AG20443 (cell line): ENCODE measurements around the gene ALDH3B1.

ENCODE experiments used
- DNase-seq: peaks from one replicate; pipeline ENCODE4 v3.0.0; 2012; ENCODE audit warnings: low spot score, mixed read lengths

ALDH3B1 gene

DNA sequence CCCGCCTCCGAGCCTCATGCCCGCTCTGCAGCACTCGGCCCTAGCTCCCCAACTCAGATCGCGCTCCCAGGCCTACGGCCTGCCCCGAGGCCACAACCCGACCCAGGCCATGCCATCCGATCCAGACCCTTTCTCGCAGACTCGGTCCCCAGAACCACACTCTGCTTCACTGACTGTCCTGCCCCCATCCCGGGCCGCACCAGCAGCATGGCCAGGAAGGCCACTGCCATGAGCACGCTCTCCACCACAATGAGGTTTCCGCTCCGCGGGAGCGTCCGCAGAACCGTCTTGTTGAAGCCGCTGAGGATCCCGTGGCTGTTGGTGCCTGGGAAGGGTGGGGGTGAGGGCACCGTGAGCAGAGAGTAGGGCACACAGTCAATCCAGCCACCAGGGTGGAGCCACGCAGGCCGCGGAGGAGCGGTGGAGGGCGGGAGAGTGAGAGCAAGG lies 12.6 kb upstream of the ALDH3B1 start:
- DNase-seq: no peak

DNA sequence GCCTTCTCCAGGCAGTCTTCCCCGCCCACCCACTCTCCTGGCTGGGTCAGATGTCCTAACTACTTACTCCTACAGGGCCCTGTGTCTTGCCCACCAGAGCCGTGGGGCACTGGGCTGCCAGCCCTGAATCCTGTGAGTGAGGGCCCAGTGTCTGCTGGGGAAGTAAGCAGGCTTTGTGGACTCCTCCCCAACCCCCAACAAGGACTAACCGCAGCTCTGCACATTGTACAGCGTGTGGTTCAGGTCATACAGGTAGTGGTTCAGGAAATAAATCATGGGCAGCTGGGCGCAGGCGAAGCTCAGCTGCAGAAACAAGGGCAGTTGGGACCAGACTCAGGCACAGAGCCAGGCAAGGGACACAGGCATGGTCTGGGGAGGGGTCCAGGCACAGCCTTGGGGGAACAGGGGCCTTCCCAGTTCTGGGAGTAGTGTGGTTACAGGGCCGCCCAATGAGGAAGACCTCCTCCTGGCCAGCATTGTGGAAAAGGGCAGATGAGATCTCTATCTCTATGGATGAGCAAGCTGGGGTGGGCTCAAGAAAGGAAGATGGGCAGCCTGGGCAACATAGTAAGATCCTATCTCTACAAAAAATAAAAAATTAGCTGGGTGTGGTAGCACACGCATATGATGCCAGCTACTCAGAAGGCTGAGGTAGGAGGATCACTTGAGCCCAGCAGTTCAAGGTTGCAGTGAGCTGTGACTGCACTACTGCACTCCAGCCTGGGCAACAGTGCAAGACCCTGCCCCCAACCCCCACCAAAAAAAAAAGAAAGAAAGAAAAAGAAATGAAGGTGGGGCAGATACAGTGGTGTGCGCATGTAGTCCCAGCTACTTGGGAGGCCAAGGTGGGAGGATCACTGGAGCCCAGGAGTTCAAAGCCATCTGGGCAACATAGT lies 11.7 kb upstream of the ALDH3B1 start:
- no peak for DNase-seq

DNA sequence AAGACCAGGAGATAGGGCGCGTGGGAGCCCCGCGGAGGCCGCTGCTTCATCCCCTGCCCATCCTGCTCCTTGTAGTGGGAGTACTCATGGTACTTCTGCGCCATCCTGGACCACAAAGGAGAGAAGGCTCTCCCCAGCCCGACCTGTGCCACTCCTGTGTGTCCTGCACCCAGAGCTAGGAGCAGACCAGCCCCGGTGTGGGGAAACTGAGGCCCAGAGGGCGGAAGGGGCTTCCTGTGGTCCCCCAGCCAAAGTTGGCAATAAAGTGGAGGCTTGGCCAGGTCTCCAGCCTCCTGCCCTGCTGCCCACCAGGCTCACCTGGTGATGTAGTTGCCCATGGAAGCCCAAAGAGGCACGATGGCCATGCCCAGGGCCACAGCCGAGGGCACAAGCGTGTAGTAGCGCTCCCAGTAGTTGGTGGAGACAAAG lies 10.9 kb upstream of the ALDH3B1 start:
- no peak for DNase-seq

DNA sequence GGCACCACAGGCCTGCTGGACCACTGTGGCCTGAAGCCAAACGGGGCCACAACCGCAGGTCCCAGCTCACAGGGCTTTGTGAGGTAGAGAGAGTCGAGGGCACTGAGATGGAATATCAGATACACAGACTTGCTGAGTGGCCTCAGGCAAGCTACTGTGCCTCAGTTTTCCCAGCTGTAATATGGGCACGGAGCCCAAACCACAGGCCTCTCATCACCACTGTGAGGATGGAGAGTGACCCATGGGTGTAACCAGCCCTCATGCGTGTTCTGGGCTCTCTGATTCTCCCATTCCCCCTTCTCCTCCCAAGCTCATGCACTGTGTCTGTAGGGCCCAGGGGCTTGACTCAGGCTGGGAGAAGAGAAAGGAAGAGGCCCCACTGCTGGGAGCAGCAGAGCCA lies 10.4 kb upstream of the ALDH3B1 start:
- no peak for DNase-seq

DNA sequence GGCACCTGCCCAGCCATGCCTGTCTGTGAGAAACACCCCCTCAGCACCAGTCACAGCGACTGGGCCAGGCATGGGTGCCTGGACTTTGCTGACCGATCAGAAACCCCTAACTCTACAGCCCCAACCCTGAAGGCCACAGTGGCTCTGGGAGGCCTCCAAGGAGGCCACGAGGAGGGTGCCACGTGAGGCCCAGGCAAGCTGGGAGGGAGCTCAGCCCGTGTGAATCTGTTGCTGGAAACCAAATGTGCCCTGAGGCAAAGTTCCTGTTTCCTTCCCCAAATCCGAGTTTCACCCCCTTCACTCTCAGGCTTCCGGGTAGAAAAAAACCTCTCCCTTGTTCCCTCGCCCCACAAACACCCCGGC lies 7.6 kb upstream of the ALDH3B1 start:
- DNase-seq: no peak

DNA sequence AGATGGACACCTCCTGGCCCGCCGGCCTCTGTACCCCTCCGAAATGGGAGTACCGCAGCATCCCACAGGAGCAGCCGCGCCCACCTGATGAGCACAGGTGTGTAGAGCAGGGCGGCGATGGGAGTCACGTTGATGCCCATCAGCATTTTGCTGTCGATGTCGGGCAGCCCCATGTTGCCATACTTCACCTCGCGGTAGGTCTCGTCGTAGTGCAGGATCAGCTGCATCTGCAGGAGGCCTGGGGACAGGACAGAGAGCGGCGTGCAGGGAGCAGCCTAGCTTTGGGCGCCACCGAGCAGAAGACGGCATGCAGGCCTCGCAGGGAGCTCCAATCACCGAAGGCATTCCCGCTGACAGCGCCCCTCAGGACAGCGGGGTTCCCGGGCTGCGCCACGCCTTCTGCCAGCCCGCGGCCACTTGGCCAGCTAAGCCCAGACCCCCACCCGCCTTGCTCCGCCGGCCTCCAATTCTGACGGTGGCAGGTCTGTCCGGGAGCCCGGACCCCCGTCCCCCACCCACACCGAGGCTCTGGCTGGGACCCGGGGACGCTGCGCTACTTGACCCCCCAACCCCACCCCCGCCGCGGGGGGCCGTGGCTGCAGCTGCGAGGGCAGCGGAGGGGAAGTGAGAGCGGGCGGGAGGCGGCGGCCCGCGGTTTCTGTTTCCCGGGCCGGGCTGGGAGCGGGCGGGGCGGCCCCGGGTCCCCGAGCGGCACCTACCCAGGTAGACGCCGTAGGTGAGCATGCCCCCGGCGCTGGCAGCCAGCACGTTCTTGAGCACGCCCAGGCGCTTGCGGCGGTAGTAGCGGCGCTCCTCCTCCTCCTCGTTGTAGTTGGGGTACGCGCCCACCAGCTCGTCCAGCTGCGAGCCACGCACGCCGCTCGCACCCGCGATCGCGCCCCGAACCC lies 6.9 kb upstream of the ALDH3B1 start:
- DNase-seq: peak; percentile 43

DNA sequence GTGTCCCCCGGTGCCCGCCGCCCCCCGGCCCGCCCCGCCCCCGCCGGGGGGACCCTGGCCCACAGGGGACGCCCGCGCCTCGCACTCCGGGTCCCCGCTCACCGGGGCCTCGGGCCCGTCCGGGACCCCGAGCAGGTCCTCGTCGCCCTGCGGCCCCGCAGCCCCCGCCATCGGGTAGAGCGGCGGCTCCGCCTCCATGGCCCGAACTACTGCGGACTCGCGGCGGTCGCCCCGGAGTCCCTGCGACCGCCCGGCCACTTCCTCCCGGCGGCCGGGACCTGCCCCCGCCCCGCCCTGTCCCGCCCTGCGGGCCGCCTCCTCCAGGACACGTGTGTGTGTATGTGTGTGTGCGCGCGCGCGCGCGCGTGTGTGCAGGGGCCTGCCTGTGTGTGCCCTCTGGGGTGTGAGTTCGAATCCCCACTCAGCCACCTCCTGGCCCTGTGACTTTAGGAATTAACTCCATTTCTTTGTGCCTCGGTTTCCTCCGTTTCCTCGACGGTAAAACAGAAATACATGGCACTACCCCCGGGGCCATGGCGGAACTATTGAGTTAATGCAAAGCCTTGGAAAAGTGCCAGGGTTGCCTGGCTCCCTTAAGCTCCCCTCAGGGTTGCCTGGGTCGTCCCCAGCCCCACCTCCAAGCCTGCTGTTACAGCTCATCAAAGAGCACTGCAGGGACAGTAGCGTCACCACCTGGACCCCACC lies 6.1 kb upstream of the ALDH3B1 start, which contains the start of gene UNC93B1:
TSS of gene UNC93B1 (minus strand) at position 252 of the 705 bp plus-strand sequence. CDS start at position 198, 54 bp downstream.
- DNase-seq: peak; percentile 94

DNA sequence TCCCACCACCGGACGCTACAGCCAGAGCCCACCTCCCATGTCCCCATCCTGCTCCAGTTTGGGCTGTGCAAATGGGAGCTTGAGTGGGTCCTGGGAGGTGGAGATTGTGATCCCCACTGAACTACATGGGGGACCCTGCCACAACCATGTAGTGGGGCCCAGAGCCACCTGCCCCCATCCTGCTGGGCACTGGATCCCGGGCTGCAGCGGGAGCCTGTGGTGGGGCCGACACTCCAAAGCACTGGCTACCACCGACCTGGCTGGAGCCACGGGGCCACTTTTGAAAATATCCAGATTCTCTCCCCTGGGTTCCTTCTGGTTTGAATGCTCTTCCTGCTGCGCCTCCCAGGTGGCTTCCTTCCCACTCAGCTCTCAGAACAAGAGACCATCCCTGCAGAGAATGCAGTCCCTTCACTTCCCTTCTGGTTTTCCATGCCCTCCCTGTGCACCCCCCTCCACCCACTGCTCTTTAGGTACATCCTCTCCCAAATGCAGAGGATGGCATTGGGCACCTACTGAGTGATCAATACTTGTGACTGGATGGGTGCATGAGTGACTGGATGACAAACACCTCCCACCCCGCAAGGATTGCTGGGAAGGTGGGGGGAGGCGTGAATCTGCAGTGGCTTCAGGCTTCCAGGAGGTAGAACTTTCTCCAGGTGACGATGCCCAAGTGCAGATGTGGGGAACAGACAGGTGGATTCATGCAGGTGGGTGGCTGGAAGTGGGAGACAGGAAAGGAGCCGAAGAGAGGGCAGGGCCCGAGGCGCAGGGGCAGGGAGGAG lies 5.4 kb upstream of the ALDH3B1 start:
- no peak for DNase-seq

DNA sequence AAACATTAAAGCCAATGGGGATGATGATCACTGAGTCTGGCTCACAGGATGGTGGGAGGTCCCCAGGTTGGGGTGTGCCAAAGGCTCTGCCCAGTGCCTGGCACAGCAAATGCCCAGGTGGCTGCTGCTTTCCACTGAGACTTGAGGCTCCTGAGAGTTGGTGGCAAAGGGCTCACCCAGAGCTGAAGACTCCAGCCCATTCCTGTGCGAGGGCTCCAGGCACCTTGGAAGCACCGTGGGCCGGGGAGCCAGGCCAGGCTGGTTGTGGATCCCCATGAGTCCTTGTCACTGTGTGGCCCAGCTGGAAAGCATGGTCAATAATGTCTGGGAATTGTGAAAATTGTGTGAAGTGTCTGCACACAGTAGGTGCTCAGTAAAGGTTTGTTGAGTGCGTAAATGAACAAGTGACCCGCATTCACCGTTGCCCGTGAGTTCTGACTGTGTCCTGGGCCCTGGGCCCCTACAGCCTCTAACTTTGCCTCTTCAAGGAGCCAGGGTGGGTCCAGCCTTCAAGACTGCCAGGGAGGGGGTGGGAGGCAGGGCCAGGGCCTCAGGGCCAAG lies 3.4 kb upstream of the ALDH3B1 start:
- no peak for DNase-seq

DNA sequence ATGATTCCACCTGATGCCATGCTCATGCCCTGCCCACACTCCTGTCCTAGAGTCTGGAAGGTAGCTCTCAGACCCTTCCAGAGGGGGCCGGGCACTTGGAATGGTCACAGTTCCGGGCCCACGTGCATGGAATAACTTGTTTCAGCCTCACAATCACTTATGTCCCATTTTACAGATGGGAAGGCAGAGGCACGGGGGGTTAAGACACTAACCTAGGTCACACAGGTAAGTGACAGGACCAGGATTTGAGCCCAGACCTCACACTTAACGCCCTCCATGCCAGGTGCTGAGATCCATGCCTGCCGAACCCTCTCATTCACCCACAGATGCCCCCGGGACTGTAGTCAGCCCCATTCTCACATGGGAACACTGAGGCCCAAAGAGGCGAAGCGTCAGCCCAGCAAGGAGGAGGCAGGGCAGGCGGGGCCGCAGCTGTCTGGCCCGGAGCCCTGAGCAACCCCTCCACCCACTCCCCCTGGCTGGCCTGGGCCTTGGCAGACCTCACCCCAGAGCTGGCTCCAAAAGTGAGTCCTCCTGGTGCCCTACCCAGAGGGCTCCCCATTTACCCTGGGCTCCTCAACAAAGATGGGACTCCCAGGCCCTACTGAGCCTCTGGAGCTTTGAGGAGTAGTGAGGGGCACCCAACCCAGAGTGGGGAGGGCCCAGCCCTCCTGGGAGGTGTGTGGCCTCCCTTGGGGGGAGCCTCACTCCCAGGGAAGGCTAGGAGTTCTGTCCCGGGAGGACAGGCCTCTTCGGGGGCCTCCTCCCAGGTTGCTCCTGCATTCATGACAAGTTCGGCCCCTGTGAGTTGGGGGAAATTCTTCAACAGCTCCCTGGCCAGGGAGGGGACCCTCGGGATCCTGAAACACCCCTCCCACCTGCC lies 2.4 kb upstream of the ALDH3B1 start:
- DNase-seq: no peak

DNA sequence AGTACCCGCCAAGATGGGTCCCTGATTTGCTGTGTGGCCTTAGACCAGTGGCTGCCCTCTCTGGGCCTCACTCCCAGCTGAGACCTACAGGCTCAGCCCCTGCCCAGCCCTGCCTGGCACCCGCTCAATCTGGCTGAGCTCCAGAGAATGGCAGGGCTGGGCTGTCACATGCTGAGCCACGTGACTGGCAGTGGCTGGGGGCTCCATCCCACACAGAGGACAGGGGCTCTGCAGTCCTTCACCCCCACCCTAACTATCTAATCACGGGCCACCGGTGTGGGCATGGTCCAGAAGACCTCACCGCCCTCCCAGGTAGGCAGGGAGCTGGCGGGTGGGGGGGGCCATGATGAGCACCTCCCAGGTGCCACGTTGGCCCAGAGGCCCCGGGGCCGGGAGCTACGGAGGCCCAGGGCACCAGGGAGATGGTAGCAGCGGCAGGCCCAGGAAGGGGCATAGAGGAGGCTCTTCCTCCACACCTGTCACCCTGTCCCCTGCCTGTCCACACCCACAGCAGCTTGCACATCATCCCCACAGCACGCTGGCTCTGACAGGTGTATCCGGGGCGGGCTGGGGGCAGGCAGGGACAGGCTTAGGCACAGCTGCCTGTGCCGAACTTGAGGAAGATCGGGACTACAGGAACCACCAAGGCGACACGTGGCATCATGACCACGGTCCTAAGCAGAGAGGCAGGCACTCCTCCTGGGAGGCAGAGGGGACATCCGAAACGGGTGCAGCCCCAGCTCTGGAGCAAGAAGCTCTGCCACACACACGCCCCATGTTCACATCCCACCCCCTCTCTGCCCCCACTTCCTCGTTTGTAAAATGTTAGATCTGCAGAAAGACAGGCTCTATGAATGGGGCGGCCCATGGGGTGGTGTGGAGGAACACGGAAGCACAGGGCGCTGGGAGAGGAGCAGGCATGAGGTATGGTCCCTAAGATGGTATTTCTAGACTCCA lies 1.5 kb upstream of the ALDH3B1 start:
- no peak for DNase-seq

DNA sequence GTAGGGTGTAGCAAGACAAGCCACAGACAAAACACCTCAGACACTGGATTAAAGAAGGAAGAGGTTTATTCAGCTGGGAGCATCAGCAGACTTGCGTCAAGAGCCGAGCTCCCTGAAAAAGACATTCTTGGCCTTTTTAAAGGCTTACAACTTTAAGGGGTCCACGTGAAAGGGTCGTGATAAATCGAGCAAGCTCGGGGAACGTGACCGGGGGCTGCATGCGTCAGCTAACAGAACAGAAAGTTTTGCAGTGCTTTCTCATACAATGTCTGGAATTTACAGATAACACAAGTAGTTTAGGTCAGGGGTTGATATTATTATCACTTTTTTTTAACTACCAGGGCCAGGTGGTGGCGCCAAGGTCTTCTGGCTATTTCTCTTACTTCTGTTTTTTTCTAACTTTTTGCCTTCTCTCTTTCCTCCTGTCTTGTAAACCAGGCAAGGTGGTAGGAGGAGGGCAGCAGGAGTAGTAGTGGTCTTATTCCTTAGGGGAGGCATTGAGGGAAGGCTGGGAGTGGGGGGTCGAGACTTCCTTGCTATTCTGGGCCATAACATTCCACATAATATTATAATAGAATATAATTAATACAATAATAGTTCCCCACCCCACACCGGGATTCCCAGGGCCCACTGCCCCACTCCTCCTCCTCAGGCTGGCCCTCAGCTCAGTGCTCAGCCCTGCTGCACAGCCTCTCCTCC lies 587 bp upstream of the ALDH3B1 start:
- no peak for DNase-seq

DNA sequence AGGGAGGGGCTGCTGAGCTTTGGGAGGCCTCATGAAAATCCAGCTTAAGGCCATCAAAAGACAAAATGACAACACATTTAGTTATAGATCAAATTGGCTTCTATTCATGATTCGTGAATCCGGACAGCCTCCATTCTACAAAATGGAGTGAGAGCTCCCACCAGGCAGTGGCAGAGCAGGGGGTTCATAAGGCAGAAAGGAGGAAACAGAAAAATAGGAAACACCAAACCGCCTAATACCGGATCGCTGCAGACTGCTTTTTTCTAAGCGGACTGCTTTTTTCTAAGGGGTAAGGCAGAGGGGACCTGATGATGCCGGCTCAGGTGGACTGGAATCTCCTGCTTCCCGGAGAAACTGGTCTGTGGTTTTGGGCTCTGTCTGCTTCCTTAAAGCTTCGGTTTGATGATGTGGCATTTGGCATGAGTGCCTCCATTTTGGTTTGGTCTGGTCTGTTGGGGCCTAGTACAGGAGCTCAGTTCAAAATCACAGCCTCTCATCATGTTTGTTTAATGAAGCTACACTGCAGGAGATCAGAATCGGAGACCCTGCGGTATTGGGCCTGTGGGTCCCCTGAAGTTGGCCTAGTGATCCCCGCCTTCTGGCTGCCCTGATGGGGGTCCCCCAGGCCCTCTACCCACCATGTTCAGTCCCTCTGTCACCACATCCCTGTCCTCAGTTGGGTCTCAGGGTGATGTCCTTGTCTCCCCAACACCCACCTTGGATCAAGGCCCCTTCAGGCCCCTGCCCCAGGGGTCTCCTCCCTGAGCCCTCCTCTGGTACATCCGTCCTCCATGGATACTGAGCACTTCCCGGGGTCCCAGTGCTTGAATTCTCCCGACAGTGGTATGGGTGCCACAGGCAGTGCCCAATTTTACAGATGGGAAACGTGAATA lies 1.2 kb downstream of the ALDH3B1 start:
- DNase-seq: no peak

DNA sequence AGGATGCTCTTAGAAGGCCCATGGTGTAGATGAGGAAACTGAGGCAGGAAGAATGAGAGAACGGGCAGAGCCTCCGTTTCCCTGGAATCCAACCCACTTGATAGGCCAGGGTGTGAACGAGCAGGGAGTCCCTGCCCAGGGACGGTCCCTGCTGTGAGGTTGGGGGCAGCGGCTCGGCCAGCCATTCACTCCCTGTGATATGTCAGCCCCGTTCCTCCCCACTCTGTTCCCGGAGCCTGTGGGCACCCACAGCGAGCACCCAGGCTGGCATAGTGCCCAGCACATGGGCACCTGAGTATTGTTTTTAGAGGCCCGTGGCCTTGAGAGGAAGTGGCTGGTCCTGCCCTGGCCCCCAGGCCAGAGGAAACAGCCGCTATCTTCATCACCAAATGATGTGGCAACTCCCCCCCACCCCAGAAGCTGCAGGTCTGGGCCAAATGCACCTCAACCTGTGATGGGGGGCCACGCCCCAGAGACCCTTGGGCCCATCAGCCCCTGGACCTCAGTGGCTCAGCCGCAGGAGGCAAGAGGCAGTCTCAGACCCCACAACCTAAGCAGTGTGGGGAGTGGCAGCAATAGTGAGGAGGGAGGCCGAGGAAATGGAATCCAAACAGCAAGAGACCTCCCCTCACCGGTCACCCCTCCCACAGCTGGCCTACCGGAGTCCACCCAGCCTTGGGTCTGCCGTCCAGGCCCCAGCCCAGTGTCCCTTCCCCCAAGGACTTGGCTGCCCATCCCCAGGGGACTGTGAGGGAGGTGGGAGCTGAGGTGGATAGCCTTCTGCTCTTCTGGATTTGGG lies 2.1 kb downstream of the ALDH3B1 start:
- DNase-seq: no peak

DNA sequence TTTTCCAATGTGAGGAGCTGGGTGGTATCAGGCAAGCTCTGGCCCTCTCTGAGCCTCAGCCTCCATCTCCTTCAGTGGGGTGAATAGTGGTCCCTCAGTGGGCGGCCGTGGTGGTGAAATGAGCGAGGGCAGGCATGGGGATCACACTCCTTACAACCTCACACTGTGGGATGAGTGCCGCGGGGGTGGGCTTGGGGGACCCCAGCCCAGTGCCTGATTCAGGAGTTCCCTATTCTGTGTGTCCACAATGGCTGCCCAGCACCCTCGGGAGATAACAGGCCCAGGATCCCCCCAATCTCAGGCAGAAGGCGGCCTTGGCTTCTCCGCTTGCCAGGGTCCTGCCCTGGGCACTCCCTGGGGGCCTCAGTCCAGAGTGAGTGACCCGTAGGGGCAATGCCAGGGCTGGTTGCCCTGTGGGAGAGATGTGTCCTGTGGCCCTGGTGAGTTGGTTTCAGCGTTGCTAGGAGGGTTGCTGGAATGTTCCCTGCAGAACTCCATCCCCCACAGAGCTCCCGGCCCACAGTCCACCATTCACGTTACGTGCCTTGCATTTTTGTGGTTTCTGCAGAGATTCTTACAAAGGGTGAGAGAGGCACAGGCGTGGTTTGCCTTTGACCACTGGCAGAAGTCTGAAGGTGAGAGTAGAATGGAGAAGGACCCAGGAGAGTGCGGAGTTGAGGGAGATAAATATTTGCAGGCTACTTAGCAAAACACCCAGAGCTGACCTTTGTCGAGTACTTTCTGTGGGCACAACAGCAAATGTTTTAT lies 2.9 kb downstream of the ALDH3B1 start:
- peak; percentile 93 for DNase-seq
